PFSK-1 (cell line): ENCODE data around the gene GNAZ.

Experiments used
- FOXP2 ChIP-seq: optimal IDR thresholded peaks from 2 replicates; pipeline ENCODE3; 2011; ENCODE audit warnings: borderline replicate concordance, control low read depth, inconsistent platforms; ENCODE audit not compliant: insufficient read depth; ENCODE audit errors: extremely low read length, extremely low read depth
- POLR2AphosphoS5 ChIP-seq: IDR thresholded peaks from 2 replicates; pipeline ENCODE4 v1.6.1; 2012; ENCODE audit warnings: low read depth, mild to moderate bottlenecking, control low read depth, low read length, moderate library complexity
- SIN3A ChIP-seq: IDR thresholded peaks from 2 replicates; pipeline ENCODE4 v1.6.1; 2012; ENCODE audit warnings: mild to moderate bottlenecking, low read length, moderate library complexity, borderline replicate concordance; ENCODE audit not compliant: insufficient read depth
- TAF1 ChIP-seq: IDR thresholded peaks from 2 replicates; pipeline ENCODE4 v1.6.1; 2012; ENCODE audit warnings: low read length, control low read depth, borderline replicate concordance; ENCODE audit not compliant: insufficient read depth
- TF ChIP-seq, protein P1 (sequence below), 2 experiments: IDR thresholded peaks; 2 replicates each; pipeline versions ENCODE4 v1.6.1 to v1.8.0; 2011 to 2012; ENCODE audit warnings: low read depth in 2 of 2, low read length in 2 of 2, control low read depth in 1 of 2, inconsistent platforms in 1 of 2, mild to moderate bottlenecking in 1 of 2, moderate library complexity in 1 of 2; ENCODE audit not compliant: insufficient read depth in 1 of 2

DNA sequence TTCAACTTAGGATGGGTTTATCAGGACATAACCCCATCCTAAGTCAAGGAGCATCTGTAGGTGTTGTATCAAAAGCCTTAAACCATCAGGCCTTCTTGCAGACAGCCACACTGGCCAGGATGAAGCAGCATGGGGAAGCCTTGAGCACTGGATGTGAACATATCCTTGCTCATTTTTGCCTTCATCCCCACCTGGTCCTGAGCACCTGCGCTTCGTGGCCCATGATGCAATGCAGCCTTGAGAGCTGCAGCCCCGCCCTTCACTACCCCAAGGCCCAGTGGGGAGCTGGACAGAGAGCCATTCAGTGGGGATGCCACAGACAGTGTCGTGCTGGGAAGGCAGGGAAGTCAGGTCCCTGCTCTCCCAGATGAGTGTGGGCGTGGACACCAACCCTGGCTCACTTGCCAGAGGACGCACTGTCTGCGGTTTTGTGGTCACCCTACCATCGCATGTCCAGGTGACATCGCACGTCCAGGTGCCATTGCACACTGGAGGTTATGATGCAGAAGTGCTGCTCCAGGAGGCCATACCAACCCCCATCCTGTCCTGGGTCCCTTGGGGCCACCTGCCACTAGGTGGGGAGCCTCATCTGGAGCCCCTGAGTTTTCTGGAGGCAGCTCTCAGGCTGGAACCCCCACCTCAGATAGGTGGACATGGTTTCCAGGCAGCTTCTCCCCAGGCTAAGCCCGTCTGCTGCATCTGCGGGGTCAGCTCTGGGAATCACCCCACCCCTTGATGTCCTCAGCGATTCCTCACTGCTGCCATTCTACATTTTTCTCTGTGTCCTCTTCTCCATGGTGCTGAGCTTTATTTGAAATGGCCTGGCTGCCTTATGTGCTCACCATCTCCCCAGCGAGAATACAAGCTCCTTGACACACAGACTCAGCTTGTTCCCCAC, 14.4 kb downstream of the GNAZ start:
- no peak for TF ChIP-seq SIN3A
- TF ChIP-seq POLR2AphosphoS5 = no peak
- TF ChIP-seq, protein P1, sequence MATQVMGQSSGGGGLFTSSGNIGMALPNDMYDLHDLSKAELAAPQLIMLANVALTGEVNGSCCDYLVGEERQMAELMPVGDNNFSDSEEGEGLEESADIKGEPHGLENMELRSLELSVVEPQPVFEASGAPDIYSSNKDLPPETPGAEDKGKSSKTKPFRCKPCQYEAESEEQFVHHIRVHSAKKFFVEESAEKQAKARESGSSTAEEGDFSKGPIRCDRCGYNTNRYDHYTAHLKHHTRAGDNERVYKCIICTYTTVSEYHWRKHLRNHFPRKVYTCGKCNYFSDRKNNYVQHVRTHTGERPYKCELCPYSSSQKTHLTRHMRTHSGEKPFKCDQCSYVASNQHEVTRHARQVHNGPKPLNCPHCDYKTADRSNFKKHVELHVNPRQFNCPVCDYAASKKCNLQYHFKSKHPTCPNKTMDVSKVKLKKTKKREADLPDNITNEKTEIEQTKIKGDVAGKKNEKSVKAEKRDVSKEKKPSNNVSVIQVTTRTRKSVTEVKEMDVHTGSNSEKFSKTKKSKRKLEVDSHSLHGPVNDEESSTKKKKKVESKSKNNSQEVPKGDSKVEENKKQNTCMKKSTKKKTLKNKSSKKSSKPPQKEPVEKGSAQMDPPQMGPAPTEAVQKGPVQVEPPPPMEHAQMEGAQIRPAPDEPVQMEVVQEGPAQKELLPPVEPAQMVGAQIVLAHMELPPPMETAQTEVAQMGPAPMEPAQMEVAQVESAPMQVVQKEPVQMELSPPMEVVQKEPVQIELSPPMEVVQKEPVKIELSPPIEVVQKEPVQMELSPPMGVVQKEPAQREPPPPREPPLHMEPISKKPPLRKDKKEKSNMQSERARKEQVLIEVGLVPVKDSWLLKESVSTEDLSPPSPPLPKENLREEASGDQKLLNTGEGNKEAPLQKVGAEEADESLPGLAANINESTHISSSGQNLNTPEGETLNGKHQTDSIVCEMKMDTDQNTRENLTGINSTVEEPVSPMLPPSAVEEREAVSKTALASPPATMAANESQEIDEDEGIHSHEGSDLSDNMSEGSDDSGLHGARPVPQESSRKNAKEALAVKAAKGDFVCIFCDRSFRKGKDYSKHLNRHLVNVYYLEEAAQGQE (IDR thresholded peaks at IDR 0.05; ENCODE audit: insufficient read depth in 1 of 2, low read depth in 2 of 2, low read length in 2 of 2) = no peak
- TF ChIP-seq TAF1 = no peak
- TF ChIP-seq FOXP2 = no peak
